CD4-positive, alpha-beta T cell treated with Interleukin-21 for 1 hour (primary cell): ENCODE results near the gene CUL4A.
"Not testable (repeated sequence)": the region's sequence is repeated elsewhere in the genome, so short reads cannot be mapped to it uniquely, and the experiment has no call there.

ENCODE experiments used
- DNase-seq: peaks from one replicate; pipeline ENCODE4 v3.0.0-alpha.2; 2020

Gene CUL4A

DNA sequence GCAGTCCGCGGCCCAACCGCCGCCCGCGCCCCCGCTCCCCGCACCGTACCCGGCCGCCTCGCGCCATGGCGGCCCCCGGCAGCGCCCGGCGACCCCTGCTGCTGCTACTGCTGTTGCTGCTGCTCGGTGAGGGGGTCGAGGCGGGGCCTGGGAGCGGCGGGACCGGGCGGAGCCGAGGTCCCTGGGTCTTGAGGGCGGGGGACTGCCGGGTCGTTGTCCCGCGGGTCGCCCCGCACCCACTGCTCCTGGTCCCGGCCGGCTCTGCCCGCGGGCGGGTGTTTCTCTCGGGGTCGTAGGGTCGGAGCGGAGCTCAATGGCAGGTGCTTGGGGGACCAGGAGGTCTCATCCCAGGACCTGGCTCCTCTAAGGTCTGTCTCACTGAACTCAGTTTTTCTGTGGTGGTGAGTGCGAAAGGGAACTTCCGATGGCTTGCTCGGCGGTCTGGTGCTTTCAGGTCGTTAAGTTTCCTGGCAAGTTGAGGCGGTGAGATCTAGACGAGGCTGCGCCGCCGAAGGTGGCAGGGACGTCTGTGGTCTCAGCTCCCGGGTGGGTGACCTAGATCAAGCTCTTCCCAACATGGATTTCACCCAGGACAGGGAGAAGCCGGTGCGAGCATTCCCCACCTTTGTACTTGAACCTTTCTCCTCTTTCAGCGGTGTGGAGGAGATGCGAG, 88.1 kb downstream of the CUL4A start:
- DNase-seq = peak; percentile 74

DNA sequence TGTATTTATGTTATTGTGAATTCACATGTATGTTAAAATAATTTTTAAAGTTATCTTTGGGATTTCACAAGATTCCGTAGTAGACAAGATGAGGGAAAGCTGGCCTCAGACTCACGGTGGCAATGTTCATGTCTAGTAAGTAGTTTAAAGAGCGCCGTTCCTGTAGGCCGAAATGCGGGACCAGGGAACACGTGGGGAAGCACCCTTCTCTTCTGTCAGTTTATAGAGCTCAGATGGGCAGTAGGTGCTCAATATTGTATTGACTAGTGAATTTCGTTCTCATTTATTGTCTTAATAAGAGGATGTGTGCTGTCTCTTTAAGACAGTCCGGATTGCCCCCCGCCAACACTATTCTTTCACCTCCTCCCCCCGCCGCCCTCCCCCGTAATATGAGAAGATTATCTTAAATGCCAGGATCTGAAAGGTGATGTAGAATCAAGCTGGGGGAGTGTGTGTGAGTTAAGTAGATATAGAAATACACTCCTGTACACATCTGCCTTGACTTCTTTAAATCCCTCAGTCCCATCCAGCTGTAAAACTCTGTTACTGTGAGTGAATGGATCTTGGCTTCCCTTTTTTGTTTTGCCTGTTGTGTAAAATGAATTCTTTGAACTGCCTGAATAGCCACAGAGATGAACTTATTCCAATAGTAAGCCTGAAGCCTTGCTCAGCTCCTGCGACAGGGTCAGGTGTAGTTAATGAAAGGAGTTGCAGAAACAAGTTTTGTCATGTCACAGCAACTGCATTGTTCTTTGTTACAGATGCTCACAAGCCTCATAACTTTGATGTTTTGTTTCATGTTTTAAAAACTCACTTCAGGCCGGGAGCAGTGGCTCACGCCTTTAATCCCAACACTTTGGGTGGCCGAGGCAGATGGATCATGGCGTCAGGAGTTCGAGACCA, 88.9 kb downstream of the CUL4A start:
- DNase-seq = no peak

DNA sequence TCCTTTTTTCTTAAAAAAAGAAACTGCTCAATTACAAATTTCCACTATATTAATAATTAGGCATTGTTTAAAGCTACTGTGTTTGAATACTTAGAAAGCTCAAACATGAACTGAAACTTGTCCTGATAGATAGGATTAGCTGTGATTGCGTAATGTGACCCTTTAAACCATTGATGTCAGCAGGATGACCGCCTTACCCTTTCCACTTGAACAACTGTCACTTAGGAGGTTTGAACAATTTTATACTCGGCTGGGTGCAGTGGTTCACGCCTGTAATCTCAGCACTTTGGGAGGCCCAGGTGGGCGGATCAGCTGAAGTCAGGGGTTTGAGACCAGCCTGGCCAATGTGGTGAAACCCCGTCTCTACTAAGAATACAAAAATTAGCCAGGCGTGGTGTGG, 90.5 kb downstream of the CUL4A start:
- DNase-seq = no peak

DNA sequence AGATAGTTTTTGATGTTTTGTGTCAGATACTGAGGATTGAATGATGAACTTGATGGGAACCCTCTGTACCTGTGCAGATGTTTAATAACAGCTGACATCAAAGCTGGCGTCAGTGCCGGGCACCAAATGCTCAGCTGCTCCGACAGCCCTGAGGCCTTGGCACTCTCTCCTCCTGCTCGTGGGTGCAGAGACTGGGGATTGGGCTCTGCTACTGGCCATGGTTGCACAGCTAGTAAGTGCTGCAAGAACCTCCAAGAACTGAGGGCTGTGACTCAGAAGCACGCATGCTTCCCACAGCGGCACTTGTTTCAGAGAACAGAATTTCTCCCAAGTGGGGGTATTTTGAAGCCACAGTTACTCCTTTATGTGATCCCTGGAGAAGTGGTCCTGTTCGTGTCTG, 93.6 kb downstream of the CUL4A start:
- DNase-seq = no peak

DNA sequence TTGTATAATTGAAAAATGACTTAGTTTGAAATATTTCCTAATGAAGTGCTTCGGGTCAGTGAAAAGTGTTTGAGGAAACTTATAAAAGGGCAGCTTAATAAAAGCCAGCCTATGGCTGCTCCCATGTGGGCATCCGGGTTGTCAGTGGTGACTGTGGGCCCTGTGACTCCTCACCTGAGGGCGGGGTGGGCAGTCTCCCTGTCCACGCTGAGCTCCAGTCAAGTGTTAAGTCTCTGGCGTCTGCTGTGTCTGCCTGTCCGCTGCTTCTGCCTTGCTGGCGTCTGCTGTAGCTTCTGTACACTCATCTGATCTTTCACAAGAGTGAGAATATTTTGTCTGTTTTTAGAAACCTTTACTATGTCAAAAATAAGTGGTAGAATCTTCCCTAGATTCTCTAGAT, 94.7 kb downstream of the CUL4A start:
- no peak for DNase-seq

DNA sequence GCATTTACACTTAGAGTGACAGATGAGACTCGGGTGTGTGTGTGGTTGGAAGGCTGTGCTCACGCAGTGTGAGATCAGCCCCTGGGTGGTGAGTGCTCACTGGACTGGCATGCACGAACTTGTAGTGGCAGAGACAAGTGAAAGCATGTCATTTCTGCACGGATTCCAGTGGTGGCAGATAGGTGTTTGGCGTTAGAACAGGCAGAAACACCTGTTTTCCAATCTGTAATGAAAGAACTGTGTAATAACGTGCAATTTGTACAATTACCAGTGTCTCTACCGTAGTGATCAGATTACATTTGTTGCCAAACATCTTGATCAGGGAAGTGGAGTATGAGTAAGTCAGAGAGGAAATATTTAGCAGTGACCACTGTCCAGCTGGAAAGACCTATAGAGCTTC, 95.8 kb downstream of the CUL4A start:
- DNase-seq = no peak

DNA sequence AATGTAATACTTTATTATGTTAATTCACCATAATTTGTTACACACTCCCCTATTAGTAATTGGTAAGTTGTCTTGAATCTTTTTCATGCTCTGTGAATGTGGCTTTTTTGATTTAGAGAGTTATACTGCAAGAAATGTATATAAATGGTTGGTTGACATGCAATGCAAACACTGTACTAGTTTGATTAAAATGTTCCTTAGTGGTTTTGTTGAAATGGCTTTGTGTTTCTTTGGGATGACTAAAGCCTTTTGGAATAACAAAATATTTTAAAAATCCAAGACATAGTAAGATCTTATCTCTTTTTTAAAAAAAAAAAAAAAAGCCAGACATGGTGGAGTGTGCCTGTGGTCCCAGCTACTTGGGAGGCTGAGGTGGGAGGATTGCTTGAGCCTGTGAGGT, 98.1 kb downstream of the CUL4A start:
- DNase-seq = no peak

DNA sequence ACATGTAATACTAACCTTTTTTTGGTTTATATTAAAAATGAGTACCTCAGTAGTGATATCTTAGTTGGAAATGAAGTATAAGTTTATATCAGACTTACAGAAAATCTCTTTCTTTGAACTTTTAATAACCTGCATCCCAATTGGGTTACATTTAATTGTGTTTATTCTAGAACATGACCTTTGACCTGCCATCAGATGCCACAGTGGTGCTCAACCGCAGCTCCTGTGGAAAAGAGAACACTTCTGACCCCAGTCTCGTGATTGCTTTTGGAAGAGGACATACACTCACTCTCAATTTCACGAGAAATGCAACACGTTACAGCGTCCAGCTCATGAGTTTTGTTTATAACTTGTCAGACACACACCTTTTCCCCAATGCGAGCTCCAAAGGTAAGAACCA, 100.1 kb downstream of the CUL4A start:
- DNase-seq = no peak

DNA sequence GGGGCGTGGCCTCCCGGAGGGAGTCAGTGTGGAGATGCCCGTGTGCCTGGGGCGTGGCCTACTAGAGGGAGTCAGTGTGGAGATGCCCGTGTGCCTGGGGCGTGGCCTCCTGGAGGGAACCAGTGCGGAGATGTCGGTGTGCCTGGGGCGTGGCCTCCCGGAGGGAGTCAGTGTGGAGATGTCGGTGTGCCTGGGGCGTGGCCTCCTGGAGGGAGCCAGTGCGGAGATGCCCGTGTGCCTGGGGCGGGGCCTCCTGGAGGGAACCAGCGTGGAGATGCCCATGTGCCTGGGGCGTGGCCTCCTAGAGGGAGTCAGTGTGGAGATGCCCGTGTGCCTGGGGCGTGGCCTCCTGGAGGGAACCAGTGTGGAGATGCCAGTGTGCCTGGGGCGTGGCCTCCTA, 104.7 kb downstream of the CUL4A start:
- DNase-seq = not testable (repeated sequence)

DNA sequence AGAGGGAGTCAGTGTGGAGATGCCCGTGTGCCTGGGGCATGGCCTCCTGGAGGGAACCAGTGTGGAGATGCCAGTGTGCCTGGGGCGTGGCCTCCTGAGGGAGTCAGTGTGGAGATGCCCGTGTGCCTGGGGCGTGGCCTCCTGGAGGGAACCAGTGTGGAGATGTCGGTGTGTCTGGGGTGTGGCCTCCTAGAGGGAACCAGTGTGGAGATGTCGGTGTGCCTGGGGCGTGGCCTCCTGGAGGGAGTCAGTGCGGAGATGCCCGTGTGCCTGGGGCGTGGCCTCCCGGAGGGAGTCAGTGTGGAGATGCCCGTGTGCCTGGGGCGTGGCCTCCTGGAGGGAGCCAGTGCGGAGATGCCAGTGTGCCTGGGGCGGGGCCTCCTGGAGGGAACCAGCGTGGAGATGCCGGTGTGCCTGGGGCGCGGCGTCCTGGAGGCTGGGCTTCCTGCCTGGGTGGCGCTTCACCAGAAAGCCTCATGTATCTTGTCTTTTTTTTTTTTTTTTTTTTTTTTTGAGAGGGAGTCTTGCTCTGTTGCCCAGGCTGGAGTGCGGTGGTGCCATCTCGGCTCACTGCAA, 105.6 kb downstream of the CUL4A start:
- DNase-seq = not testable (repeated sequence)

DNA sequence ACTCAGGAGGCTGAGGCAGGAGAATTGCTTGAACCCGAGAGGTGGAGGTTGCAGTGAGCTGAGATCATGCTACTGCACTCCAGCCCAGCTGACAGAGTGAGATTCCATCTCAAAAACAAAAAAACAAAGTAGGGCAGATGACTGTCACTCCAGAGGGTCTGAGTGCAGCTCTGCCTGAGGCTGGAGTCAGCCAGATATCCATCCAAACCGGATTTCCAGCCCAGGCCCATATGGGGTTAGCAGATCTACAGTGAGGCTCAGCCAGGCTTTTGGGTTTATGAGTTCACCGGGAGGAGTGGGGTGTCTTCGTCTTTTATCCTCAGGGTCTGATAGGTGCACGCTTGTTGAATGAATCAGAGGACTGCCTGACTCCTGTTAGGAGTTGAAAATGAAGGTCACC, 106.6 kb downstream of the CUL4A start:
- DNase-seq = no peak
